ENCODE results near the gene GPC6. TPM values are rescaled to one million over a fixed set of nuclear protein-coding genes. Genes with fewer than 3 reads are reported as not detected.

The GPC6 gene
- polyA plus RNA-seq, 4 donors = 47.9 to 66.1 (median 61.3) TPM

DNA sequence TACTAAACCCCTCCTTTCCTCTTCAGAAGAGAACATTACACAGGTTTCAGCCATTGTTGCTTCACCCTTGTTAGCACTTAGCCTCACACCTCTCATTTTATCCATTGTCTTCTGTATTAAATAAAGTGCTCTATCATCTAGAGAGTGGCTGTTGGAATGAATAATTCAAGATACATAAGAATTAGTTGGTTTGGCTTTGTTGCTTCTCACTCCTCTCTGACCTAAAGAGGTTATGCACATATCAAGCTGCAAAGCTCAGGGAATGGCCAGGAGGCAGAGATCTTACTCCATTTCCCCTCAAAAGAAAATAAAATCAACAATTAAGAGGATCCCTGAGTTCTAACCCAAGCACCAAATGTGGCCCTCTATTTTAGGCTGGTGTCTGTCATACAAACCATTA is 1173.2 kb downstream of the GPC6 start:
- no peak for DNase-seq (ENCODE audit: low read depth in 4 of 4, low spot score in 2 of 4)

GRCh38 chr13:94400874-94401273 is 1174.3 kb downstream of the GPC6 start:
- no peak for DNase-seq (ENCODE audit: low read depth in 4 of 4, low spot score in 2 of 4)

DNA sequence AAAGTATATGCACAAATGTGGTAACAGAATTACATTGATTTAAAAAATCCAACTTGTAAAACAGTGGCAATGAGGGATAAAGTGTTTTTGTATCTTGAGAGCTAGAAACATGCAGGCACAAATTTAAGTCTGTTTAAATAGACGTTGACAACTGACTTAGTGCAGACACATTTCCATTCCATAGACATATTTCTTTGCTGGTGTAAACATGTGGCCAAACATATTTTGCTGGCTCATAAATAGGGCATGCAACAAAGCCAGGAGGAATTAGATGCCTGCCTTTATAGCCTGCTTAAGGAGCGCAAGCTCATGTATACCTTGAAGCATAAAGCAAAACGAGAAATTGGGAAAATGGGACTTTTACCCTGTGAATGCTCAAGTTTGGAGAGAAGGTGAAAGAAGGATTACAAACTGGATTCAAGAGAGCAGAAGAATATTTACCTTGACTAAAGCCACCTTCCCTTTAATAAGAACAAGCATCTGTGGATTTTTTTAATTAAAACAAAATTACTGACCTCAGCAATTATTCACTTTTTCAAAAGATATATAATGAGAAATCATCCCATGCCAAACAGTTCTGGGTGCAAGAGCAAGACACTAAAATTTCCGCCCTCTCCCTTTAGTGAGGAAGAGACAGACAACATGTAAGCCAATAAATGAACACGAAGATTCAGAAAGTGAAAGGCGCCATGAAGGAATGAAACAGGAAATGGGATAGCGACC is 1181.9 kb downstream of the GPC6 start:
- DNase-seq (ENCODE audit: low read depth in 4 of 4, low spot score in 2 of 4) = no peak

DNA sequence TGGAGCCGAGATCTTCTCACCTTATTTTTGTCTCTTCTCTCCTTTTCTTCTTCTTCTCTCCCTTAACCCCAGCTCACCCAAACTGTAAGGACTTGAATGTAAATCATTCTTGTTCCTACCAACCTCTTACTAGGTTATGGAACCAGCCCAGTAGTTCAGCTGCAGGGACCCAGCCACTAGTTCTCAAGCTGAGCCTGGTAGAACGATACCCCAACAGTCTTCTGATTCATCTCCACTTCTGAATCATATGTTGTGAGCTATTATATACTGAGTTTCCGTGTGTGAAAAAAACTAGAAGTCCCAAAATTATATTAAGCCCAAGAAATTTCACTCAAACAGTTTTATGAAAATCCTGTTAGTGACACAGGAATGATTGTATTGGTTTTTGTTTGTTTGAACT is 1185.1 kb downstream of the GPC6 start:
- DNase-seq (ENCODE audit: low read depth in 4 of 4, low spot score in 2 of 4) = no peak

- no peak for DNase-seq (ENCODE audit: low read depth in 4 of 4, low spot score in 2 of 4)
These were observed 1186.4 kb downstream of the GPC6 start for GRCh38 chr13:94412870-94413597.

DNA sequence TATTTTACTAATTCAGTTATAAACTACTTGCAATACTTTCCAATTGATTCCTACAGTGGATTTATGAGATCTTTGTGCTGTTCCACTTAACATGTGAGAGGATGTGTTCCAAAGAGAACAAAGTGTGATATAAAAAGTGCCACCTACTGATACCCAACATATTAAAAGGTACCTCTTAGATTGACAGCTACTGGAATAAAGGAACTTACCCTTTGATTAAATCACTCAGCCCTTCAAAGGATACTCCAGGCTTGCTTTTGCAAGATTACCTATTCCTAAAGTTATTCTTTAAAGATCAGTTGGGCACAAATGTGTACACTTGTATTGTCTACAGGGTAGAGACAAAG is 1187.0 kb downstream of the GPC6 start:
- DNase-seq (ENCODE audit: low read depth in 4 of 4, low spot score in 2 of 4) = no peak

GRCh38 chr13:94414141-94414540 is 1187.5 kb downstream of the GPC6 start:
- DNase-seq (ENCODE audit: low read depth in 4 of 4, low spot score in 2 of 4) = no peak

DNA sequence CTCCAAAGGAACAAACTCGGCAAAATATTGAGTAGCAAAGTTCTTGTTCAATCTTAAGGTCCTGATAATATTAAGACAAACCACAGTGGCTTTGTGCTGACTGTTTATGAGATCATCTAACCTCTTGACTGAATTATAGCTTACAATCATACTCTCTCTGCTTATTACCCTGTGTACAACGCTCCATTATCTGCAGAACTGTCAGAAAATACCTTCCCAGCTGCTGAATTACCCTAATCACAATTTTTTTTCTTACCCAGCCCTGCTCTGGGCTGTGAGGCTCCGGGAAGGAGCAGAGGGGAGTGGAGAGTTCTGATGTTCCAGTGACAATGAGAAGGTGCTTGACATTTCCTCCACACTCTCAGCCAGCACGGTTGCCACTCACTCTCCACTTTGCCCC is 1188.1 kb downstream of the GPC6 start:
- no peak for DNase-seq (ENCODE audit: low read depth in 4 of 4, low spot score in 2 of 4)

GRCh38 chr13:94415500-94416237 is 1189.1 kb downstream of the GPC6 start:
- DNase-seq (ENCODE audit: low read depth in 4 of 4, low spot score in 2 of 4) = no peak

DNA sequence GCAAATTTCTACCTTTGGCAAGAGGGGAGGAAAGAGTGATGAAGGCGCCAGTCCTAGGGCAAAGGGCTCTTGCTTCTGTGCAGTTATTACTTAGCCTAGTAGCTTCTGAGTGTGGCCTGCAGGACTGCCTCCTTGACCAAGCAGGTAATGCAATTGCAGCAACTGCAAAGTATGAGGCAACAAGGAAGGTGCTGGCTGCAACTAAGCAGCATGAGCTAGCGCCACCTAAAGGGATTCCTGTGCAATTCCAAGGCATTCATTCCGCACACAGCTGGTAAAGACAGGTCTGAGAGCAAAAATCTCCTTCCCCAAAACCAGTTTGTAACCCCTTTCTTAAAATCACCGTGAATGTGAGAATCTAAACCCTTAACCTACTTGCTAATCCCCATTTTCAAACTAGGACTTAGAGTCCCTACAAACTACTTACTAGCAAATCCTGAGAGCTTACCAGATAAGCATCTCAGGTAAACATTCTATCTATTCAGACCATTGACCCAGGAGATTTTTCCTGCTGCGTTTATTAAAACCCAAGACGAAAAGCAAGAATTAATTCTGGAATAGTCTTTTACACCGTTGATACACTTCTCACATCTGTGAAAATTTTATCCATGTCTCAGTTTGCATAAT is 1190.0 kb downstream of the GPC6 start:
- no peak for DNase-seq (ENCODE audit: low read depth in 4 of 4, low spot score in 2 of 4)

- DNase-seq (ENCODE audit: low read depth in 4 of 4, low spot score in 2 of 4) = no peak
These were observed 1190.7 kb downstream of the GPC6 start for GRCh38 chr13:94417294-94417693.

GRCh38 chr13:94419304-94419924 is 1192.8 kb downstream of the GPC6 start:
- DNase-seq (ENCODE audit: low read depth in 4 of 4, low spot score in 2 of 4) = no peak

DNA sequence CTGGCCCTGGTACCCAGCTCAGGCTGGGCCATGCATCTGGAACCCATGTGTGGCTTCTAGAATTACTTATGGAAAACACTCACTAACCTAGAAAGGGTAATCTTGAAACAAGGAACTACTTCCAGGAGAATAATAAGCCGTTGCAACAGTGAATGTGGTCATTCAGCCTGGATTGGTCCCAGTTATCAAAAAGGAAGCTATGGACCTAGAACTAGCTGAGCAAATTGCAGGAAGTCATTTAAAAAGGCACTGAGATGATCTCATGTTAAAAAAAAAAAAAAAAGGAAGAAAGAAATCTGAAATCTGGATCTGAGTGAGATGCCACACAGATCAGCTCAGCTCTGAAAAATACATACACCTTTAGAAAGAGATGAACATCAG is 1193.3 kb downstream of the GPC6 start:
- no peak for DNase-seq (ENCODE audit: low read depth in 4 of 4, low spot score in 2 of 4)

DNA sequence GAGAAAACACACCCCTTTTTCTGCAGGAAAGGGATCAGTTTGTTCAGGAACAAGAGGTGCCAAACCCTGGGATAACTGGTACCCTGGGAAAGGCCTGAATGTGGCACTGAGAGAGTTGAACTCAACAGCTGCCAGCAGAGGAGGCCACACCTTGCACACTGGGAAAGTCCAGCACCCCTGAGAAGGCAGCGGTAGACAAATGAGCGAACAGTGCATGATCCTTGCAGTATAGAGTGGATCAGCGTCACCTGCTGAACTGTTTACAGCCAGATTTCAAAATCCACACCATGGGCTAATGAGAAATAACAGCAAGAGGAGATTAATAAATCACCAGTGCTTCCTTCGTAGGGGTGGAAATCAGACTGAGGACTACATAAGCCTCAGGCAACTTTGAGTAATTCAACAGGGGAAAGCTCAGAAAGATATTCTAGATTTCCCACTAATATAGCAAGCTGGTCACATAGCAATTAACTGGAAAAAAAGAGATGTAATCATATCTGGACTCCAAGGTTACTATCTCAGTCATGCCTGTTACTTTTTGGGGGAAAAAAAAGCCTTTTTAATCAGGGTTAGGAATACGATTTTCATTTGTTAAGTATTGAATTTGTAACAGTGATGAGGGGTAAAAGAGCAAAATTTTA is 1200.8 kb downstream of the GPC6 start:
- DNase-seq (ENCODE audit: low read depth in 4 of 4, low spot score in 2 of 4) = no peak

DNA sequence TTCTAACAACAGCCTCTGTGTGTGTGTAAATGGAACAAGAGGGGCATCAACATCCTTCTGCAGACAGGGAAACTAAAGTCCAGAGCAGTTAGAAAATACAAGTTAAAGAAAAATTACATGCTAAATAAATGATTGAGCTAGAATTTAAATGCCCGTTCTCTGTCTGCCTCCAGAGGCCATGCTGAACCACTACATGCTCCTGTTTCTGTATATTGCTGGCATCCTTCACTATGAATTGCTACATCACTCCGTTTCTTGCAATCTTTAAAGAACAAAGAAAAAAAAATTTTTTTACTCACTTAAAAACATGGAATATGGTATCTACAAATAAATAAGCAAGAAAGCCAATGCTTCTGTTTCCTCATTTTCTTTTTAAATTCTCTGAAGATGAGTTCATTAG is 1205.0 kb downstream of the GPC6 start:
- DNase-seq (ENCODE audit: low read depth in 4 of 4, low spot score in 2 of 4) = no peak

- DNase-seq (ENCODE audit: low read depth in 4 of 4, low spot score in 2 of 4) = no peak
These were observed 1205.4 kb downstream of the GPC6 start for GRCh38 chr13:94431987-94432386.

GRCh38 chr13:94433055-94433961 is 1206.7 kb downstream of the GPC6 start:
- no peak for DNase-seq (ENCODE audit: low read depth in 4 of 4, low spot score in 2 of 4)

DNA sequence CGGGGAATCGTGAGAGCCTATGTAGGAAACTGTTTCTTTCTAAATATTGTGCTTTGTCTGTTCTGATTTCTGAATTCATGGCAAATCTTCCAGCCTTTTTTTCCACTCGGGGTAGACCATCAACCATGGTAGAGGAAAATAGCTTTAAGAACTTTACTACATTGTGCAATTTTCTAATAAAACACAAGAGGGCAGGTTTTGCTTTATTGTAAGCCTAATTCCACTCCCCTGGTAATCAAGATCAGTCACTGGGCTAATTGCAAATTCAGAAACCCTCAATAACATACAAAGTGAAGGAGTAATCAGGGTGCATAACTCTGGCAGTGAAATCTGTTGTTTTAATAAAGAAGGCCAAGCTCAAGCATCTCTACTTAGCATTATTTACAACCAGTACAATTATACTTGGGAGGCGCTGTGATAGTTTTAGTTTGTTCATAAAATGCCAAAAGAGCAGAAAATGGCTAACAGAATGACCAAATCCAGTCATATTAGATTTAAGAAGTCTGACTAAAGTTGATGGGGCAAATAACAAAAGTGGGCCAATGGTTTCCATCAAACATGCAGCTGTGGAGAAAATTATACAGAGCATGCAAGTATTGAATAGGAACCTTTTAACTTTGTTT is 1209.1 kb downstream of the GPC6 start:
- peak in 3 of 4 donors; percentile 7 to 56 (median 23) for DNase-seq (ENCODE audit: low read depth in 4 of 4, low spot score in 2 of 4)

DNA sequence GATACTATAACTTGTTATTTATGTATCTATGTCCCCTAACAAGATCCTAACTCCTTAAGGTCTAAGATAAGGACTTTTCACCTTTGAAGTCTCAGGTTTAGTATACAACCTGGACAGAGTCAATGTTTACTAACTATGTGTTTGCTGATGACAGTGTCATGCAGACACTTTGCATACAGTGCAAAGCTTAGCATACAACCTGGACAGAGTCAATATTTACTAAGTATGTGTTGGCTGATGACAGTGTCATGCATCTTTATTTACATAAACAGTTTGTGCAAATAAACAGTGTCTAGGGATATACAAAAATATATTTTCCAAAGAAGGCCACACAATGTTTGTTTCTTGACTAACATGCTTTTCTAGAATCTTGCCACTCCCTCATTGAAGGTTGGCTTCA is 1218.2 kb downstream of the GPC6 start:
- DNase-seq (ENCODE audit: low read depth in 4 of 4, low spot score in 2 of 4) = no peak
